Fibroblast of skin of left biceps (primary cell): Measurements from ENCODE around the gene CDKAL1.

ENCODE experiments used
- DNase-seq, 2 experiments: peaks; one replicate each; pipeline ENCODE4 v3.0.0-alpha.2; 2013; ENCODE audit warnings: low read depth in 2 of 2

The CDKAL1 gene

GRCh38 chr6:21204951-21205350, 670.7 kb downstream of the CDKAL1 start:
- no peak for DNase-seq

- no peak for DNase-seq
Observed at GRCh38 chr6:21208081-21208795, 674.0 kb downstream of the CDKAL1 start.

- no peak for DNase-seq
Observed at GRCh38 chr6:21208796-21209186, 674.5 kb downstream of the CDKAL1 start.

GRCh38 chr6:21213492-21213891, 679.2 kb downstream of the CDKAL1 start:
- DNase-seq: no peak

- no peak for DNase-seq
Observed at GRCh38 chr6:21214738-21215448, 680.6 kb downstream of the CDKAL1 start.

GRCh38 chr6:21219241-21219640, 685.0 kb downstream of the CDKAL1 start:
- no peak for DNase-seq

GRCh38 chr6:21219856-21220255, 685.6 kb downstream of the CDKAL1 start:
- no peak for DNase-seq

- DNase-seq: no peak
Observed at GRCh38 chr6:21220271-21220987, 686.2 kb downstream of the CDKAL1 start.

- DNase-seq: no peak
Observed at GRCh38 chr6:21222656-21223055, 688.4 kb downstream of the CDKAL1 start.

GRCh38 chr6:21225912-21226311, 691.7 kb downstream of the CDKAL1 start:
- DNase-seq: no peak

GRCh38 chr6:21227486-21227885, 693.2 kb downstream of the CDKAL1 start:
- no peak for DNase-seq

- DNase-seq: no peak
Observed at GRCh38 chr6:21228411-21228810, 694.2 kb downstream of the CDKAL1 start.

- DNase-seq: no peak
Observed at GRCh38 chr6:21228876-21229460, 694.7 kb downstream of the CDKAL1 start.

- no peak for DNase-seq
Observed at GRCh38 chr6:21230536-21230935, 696.3 kb downstream of the CDKAL1 start.

- no peak for DNase-seq
Observed at GRCh38 chr6:21235162-21235561, 700.9 kb downstream of the CDKAL1 start.

GRCh38 chr6:21238208-21238607, 704.0 kb downstream of the CDKAL1 start:
- no peak for DNase-seq

GRCh38 chr6:21240709-21241108, 706.5 kb downstream of the CDKAL1 start:
- DNase-seq: no peak

GRCh38 chr6:21241231-21242130, 707.2 kb downstream of the CDKAL1 start:
- DNase-seq: no peak

GRCh38 chr6:21244897-21245470, 710.7 kb downstream of the CDKAL1 start:
- DNase-seq: no peak

- DNase-seq: no peak
Observed at GRCh38 chr6:21245488-21245887, 711.2 kb downstream of the CDKAL1 start.

- DNase-seq: no peak
Observed at GRCh38 chr6:21246075-21246474, 711.8 kb downstream of the CDKAL1 start.
